GM12892 (cell line): ENCODE data around the gene KNTC1.

Source experiments
- POLR2A ChIP-seq: IDR thresholded peaks from 2 replicates; pipeline ENCODE4 v1.6.1; 2011; ENCODE audit warnings: low read depth, low read length, control low read depth
- POLR2AphosphoS5 ChIP-seq: IDR thresholded peaks from 2 replicates; pipeline ENCODE4 v1.6.1; 2011; ENCODE audit warnings: low read depth, low read length, control low read depth
- TAF1 ChIP-seq: IDR thresholded peaks from 2 replicates; pipeline ENCODE4 v1.6.1; 2011; ENCODE audit warnings: low read depth, mild to moderate bottlenecking, control low read depth, low read length, borderline replicate concordance

- no peak; the same call in 1 of the 2 replicates for TF ChIP-seq POLR2A
- no peak for TF ChIP-seq TAF1
- TF ChIP-seq POLR2AphosphoS5 = peak; percentile 21; the same call in 1 of the 2 replicates
Measured at GRCh38 chr12:122503147-122503751, 23.8 kb upstream of the KNTC1 start.
